Prostate gland (tissue), 2 donors: ENCODE results near the gene URI1.

Source experiments
- POLR2A ChIP-seq: fragments of 450-650 bp; IDR thresholded peaks from one replicate; pipeline ENCODE4 v1.6.1; 2016; ENCODE audit warnings: antibody characterized with exemption, mild to moderate bottlenecking
- TF ChIP-seq, protein P1 (sequence below), 4 experiments: fragments of 200-600 bp in 2 of 4; fragments of 450-650 bp in 2 of 4; sonication (generic) in 2 of 4; IDR thresholded peaks; 1 replicate in 3 of 4; 2 replicates in 1 of 4; pipeline ENCODE4 v1.5.1; 2016 to 2019; ENCODE audit warnings: antibody characterized with exemption in 4 of 4, mild to moderate bottlenecking in 2 of 4, moderate library complexity in 2 of 4

GRCh38 chr19:30006207-30006606 lies 64.2 kb downstream of the URI1 start:
- TF ChIP-seq, protein P1, sequence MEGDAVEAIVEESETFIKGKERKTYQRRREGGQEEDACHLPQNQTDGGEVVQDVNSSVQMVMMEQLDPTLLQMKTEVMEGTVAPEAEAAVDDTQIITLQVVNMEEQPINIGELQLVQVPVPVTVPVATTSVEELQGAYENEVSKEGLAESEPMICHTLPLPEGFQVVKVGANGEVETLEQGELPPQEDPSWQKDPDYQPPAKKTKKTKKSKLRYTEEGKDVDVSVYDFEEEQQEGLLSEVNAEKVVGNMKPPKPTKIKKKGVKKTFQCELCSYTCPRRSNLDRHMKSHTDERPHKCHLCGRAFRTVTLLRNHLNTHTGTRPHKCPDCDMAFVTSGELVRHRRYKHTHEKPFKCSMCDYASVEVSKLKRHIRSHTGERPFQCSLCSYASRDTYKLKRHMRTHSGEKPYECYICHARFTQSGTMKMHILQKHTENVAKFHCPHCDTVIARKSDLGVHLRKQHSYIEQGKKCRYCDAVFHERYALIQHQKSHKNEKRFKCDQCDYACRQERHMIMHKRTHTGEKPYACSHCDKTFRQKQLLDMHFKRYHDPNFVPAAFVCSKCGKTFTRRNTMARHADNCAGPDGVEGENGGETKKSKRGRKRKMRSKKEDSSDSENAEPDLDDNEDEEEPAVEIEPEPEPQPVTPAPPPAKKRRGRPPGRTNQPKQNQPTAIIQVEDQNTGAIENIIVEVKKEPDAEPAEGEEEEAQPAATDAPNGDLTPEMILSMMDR (IDR thresholded peaks at IDR 0.05) = no peak
- no peak for TF ChIP-seq POLR2A
